ACHN (cell line): ENCODE results near the gene FARS2.

Source experiments
- DNase-seq: peaks from one replicate; pipeline ENCODE4 v3.0.0-alpha.2; 2015
- in situ Hi-C: cut with HindIII; loops from 2 replicates; pipeline ENCODE4 v1.10.0; 2017; ENCODE audit warnings: low sequenced_read_pairs, low pct_ligation_motif_present, low pct_unique_long_range_greater_than_20kb

Gene FARS2

DNA sequence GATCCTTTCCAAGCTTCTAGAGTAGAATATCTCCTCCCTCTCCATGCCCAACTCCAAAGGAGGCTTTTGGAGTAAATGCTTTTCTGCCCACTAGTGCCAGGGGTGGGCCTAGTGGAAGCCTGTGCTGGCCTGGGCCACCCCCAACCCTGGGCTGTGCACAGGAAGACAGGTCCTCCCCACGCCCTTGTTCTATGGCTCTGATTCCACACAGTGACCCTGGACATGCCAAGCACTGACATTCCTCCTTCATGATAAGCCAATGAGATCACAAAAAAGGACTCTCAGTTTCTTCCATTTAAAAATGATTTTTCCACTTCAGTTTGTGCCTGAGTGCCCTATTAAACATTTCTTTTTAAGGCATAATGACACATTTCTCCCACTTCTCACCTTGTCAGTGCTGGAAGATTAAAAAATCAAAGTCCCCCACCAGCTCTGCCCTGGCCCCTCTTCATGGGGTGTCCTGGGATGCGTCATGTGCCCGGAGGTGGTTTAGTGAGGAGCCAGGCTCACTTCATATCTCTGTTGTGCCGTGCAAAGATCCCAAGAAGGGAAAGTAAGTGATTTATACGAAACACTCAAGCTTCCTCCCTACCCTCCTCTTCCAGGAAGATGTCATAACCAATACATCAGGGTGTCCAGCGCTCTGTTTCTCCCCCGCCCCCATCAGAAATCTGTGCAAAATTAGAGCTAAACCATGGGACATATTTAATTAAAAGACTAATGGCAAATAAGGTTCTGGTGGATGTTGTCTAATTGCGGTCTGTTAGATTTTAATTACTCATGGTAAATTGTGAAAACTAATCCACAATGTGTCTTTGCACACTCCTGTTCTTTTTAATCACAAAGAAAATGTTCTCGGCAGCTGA is 490.4 kb downstream of the FARS2 start:
- DNase-seq, result no peak
- in situ Hi-C loops, result no loop called here

DNA sequence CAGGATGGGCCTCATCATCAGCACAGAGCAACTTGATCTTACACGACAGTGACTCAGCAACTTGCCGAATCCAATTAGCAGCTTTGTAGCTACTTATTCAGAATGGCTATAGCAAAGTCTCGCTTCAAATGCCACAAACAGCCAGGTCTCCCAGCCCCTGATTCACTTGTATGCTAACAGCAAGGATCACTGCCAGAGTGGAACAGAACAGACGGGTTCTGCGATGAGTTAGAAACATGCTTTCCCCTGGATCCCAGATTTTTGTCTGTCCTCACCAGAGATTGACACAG is 491.0 kb downstream of the FARS2 start:
- DNase-seq, result no peak
- in situ Hi-C loops, result no loop called here

DNA sequence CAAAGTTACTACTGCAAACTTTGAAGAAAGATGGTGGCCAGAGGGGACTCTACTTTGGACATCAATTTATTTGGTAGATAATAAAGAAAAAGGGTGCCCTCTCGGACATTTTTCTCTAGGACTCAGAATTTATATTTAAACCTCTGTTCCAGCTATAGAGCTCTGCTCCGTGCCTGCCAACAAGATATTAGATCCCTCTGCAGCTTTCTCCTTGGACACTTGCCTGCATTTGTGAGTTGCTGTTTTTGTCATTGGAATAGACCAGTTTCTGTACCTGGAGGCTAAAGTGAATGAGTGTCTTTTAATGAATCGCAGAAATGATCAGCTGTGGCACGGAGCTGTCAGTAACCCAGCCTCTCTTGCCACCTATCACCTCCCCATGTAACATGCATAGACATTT is 491.9 kb downstream of the FARS2 start:
- no peak for DNase-seq
- in situ Hi-C loops, result no loop called here

DNA sequence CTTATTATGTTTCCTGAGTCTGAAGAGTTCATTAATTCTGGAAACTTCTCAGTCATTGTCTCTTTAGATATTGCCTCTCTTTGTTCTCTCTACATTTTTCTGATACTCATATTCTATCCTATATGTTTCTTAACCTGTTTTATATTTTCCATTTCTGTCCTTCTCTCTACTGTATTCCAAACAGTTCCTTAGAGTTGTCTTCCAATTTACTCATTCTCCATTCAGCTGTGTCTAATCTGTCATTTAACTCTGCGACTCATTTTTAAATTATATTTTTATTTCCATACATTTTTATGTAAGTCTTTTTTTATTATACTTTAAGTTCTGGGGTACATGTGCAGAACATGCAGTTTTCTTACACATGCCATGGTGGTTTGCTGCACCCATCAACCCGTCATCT is 493.6 kb downstream of the FARS2 start:
- in situ Hi-C loops, result no loop called here
- no peak for DNase-seq

- in situ Hi-C loops, result no loop called here
Observed at GRCh38 chr6:5759571-5759970, 498.3 kb downstream of the FARS2 start.

DNA sequence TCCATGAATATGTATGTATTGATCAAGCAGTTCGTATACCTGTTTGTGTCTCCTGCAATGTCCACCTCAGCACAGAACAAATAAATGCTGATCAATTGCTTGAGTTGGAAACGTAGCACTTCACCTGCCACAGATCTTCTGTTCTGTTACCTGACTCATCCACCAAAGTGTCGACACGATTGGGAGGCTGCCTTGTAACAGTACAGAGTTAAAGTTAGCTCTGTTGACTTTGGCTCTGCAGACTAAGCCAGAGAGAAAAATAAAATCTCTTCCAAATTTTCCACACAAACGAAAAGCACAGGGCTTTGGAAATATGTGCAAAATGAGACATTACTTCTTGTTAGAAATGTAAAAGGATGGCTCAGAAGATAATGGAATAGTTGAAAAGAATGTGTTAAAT is 500.1 kb downstream of the FARS2 start:
- no peak for DNase-seq
- in situ Hi-C loops, result no loop called here

More at GRCh38 chr6:5759571-5759970, 498.3 kb downstream of the FARS2 start:
- DNase-seq, result no peak

- in situ Hi-C loops, result no loop called here
- no peak for DNase-seq
Observed at GRCh38 chr6:5762561-5762968, 501.3 kb downstream of the FARS2 start.

DNA sequence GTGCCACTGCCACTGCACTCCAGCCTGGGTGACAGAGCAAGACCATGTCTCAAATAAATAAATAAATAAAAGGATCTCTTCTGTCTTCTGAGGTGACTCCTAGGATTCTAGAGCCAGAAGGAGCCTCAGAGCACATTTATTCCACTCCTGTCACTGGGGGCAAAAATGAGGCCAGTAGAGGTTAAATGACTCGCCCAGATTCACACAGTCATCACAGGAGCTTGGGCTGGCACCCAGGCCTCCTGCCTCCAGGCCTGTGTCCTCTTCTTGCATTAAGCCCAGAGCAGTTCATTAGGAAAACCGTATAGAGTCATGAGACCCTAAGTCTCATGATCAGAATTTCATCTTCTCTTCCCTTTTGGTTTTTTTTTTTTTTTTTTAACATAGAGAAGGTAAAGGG is 502.1 kb downstream of the FARS2 start:
- DNase-seq, result peak; percentile 1
- in situ Hi-C loops, result no loop called here

DNA sequence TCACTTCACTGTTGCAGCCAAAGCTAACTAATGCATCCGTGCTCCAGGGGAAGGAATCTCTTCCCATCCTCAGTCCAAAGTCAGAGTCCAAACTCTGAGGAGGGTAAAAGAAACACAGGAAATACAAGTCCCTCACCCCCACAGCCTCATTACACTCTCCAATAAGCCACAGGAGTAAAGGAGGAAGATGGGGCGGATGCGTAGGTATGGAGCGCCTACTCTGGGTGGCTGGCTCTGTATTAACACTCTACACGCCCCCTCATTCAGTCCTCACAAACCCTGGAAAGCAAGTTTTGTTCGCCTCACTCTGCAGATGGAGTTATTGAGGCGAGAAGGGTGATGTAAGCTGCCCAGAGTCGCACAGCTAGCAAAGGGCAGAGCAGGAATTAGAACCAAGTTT is 502.6 kb downstream of the FARS2 start:
- in situ Hi-C loops, result no loop called here
- no peak for DNase-seq

- no peak for DNase-seq
Observed at GRCh38 chr6:5764401-5764955, 503.2 kb downstream of the FARS2 start.

DNA sequence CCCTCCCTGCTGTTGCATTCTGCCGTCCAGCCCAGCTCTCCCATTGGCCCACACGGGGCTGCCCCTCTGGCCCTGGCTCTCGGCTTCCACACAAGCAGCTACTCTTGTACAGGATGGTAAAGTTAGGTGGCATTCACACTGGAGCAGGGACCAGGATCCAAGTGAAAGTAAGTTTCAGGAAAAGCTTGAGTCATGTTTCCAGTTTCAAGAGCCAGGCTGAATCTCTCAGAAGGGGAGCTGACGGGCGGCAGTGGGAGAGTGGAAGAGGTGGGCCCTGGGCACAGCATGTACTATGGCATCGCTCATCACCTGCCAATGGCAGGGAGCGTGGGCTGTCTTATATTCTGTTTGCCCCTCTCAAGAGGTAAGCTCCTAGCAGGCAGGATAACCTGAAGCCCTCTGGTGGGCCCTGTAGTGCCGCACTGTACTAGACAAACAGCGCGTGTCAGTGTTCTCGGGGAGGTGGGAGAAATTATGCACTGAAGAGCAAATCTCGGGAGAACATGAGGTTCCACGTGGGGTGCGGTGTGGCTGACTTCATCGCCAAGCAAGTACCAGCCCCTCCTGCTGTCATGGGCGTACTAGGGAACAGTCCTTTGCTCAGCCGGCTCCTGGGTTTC is 503.9 kb downstream of the FARS2 start:
- DNase-seq, result no peak
- in situ Hi-C loops, result no loop called here

More at GRCh38 chr6:5764401-5764955, 503.2 kb downstream of the FARS2 start:
- in situ Hi-C loops, result no loop called here

DNA sequence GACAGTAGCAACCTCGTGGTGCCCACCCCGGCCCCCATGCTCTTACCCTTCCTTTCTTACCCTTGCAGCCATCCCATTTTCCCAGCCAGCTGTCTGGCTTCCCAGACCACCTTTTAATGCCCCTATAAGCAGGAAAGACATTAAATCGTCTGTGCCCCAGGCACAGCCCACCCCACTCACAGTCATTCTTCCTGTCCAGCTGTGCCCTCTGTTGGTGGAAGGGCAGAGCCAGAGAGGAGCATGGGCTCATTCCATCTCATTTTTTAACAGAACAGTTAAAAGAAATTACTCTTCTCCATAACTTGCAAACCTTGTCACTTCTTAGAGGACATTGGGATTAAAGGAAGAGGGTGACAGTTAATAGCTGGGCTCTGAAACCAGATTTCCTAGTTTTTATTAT is 504.9 kb downstream of the FARS2 start:
- in situ Hi-C loops, result no loop called here
- no peak for DNase-seq

DNA sequence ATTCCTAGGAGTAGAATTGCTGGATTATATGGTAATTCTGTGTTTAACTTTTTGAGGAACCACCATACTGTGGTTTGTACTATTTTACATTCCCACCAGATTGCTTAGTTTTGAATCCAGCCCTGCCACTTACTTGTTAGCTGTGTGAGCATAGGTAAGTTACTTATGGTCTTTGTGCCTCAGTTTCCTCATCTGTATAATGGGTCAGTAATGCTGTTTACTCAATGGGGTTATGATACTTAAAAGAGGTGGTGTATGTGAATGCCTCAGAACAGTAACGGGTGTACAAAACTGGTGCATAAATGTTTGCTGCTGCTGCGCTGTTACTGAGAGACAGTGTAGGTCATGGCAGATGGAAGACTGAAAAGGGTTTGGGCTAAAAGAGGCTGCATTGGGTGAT is 506.2 kb downstream of the FARS2 start:
- no peak for DNase-seq
- in situ Hi-C loops, result no loop called here

- in situ Hi-C loops, result no loop called here
Observed at GRCh38 chr6:5771211-5771610, 509.9 kb downstream of the FARS2 start.

GRCh38 chr6:5771759-5772390 is 510.6 kb downstream of the FARS2 start:
- in situ Hi-C loops, result no loop called here
- no peak for DNase-seq

More at GRCh38 chr6:5771211-5771610, 509.9 kb downstream of the FARS2 start:
- DNase-seq, result no peak

GRCh38 chr6:5772408-5773120 is 511.3 kb downstream of the FARS2 start:
- in situ Hi-C loops, result no loop called here

GRCh38 chr6:5776104-5776503 is 514.8 kb downstream of the FARS2 start:
- in situ Hi-C loops, result no loop called here
- no peak for DNase-seq

More at GRCh38 chr6:5772408-5773120, 511.3 kb downstream of the FARS2 start:
- DNase-seq, result no peak

DNA sequence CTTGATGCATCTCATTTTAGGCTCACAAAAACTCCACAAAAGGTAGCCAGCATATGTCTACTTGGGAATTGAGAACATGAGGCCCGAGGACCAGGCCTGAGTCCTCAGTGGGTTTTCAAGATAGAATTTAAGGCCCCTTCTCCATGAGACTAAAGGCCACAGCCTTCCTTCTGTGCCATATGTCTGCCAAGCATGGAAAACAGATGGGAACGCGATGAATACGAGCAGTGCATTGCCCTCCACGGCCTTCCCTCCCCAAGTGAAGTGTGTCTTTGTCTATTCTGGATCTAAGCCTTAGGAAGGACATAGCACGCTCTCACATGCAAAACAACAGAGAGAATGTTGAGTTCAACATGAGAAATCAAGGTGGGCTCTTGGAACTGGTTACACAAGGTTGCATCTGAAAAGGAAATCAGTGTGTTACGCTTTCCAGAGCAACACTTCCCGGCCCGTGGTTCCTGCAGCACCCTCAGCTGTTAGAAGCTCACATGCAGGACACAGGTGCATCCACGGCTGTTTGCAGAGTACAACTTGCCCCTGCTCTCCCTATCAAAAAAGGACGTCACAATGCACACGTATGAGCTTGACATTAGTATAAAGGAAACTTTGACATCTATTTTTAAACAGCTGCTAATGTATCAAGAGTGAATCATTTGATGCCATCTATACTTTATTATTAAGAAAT is 515.5 kb downstream of the FARS2 start:
- in situ Hi-C loops, result no loop called here
- DNase-seq, result no peak
